ENCODE measurements around the gene CGNL1.

CGNL1 gene

GRCh38 chr15:57375827-57376695, at the start of gene CGNL1:
Gene CGNL1, plus strand, starts transcription at chr15:57376505. Its CDS starts 61,495 bp downstream, at chr15:57438000.
- no peak for DNase-seq (ENCODE audit: low read depth in 1 of 2, low spot score in 1 of 2)

- DNase-seq (ENCODE audit: low read depth in 1 of 2, low spot score in 1 of 2): no peak
Observed at GRCh38 chr15:57327985-57328471, 48.3 kb upstream of the CGNL1 start.

GRCh38 chr15:57328479-57328878, 47.8 kb upstream of the CGNL1 start:
- DNase-seq (ENCODE audit: low read depth in 1 of 2, low spot score in 1 of 2): no peak

GRCh38 chr15:57328897-57329296, 47.4 kb upstream of the CGNL1 start:
- DNase-seq (ENCODE audit: low read depth in 1 of 2, low spot score in 1 of 2): no peak

GRCh38 chr15:57329582-57330367, 46.5 kb upstream of the CGNL1 start:
- DNase-seq (ENCODE audit: low read depth in 1 of 2, low spot score in 1 of 2): no peak

- DNase-seq (ENCODE audit: low read depth in 1 of 2, low spot score in 1 of 2): no peak
Observed at GRCh38 chr15:57330619-57331340, 45.5 kb upstream of the CGNL1 start.

- DNase-seq (ENCODE audit: low read depth in 1 of 2, low spot score in 1 of 2): no peak
Observed at GRCh38 chr15:57332326-57332725, 44.0 kb upstream of the CGNL1 start.

GRCh38 chr15:57333487-57333886, 42.8 kb upstream of the CGNL1 start:
- DNase-seq (ENCODE audit: low read depth in 1 of 2, low spot score in 1 of 2): no peak

- DNase-seq (ENCODE audit: low read depth in 1 of 2, low spot score in 1 of 2): no peak
Observed at GRCh38 chr15:57334257-57334656, 42.0 kb upstream of the CGNL1 start.

GRCh38 chr15:57335293-57335715, 41.0 kb upstream of the CGNL1 start:
- no peak for DNase-seq (ENCODE audit: low read depth in 1 of 2, low spot score in 1 of 2)

- DNase-seq (ENCODE audit: low read depth in 1 of 2, low spot score in 1 of 2): no peak
Observed at GRCh38 chr15:57335719-57336118, 40.6 kb upstream of the CGNL1 start.

GRCh38 chr15:57337868-57338411, 38.4 kb upstream of the CGNL1 start:
- no peak for DNase-seq (ENCODE audit: low read depth in 1 of 2, low spot score in 1 of 2)

GRCh38 chr15:57339321-57339720, 37.0 kb upstream of the CGNL1 start:
- no peak for DNase-seq (ENCODE audit: low read depth in 1 of 2, low spot score in 1 of 2)

- DNase-seq (ENCODE audit: low read depth in 1 of 2, low spot score in 1 of 2): no peak
Observed at GRCh38 chr15:57340682-57341259, 35.5 kb upstream of the CGNL1 start.

GRCh38 chr15:57343048-57343447, 33.3 kb upstream of the CGNL1 start:
- no peak for DNase-seq (ENCODE audit: low read depth in 1 of 2, low spot score in 1 of 2)

GRCh38 chr15:57343498-57343897, 32.8 kb upstream of the CGNL1 start:
- no peak for DNase-seq (ENCODE audit: low read depth in 1 of 2, low spot score in 1 of 2)

GRCh38 chr15:57344282-57344681, 32.0 kb upstream of the CGNL1 start:
- no peak for DNase-seq (ENCODE audit: low read depth in 1 of 2, low spot score in 1 of 2)

- no peak for DNase-seq (ENCODE audit: low read depth in 1 of 2, low spot score in 1 of 2)
Observed at GRCh38 chr15:57345584-57345983, 30.7 kb upstream of the CGNL1 start.

- no peak for DNase-seq (ENCODE audit: low read depth in 1 of 2, low spot score in 1 of 2)
Observed at GRCh38 chr15:57348081-57348480, 28.2 kb upstream of the CGNL1 start.

GRCh38 chr15:57352535-57353316, 23.6 kb upstream of the CGNL1 start:
- DNase-seq (ENCODE audit: low read depth in 1 of 2, low spot score in 1 of 2): no peak
